Measurements from ENCODE around the gene WDR77. TPM values are rescaled to one million over a fixed set of nuclear protein-coding genes. Genes with fewer than 3 reads are reported as not detected.

WDR77 gene
- total RNA-seq, 1 experiment from 2014 or later = 54.2 TPM

DNA sequence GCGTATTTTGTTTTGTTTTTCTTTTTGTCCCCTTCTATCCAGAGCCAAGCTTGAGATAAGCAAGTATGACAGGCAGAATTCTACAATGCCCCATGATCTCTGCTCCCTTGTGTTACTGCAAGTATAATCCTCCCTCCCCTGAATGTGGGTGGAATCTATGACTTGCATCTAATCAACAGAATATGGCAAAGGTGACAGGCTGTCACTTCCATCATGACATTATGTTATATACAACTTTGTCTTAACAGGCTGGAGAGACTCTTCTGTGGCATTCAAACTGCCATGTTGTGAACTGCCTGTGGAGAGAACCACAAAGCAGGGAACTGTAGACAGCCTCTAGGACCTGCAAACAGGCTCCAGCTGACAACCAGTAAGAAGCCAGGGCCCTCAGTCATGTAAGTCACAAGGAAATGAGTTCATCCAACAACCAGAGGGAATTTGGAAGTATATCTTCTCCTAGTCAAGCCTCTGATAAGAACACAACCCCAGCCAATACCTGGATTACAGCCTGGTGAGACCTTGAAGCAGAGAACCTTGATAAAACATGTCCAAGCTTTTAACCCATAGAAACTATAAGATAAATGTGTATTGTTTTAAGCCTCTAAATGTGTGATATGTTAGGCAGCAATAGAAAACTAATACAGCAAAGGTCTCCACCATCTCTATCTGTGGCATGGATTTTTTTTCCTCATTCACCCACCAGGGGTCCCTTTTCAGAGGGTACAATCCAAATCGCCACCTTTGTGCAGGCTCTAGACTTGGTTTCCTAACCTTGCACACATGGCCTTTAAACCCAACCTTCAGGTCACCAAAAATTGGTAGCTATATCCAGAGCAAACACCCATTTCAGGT lies 19.0 kb upstream of the WDR77 start:
- Mint-ChIP-seq H3K36me3 (ENCODE audit: insufficient read depth, unreplicated experiment) (no peaks in the 10 kb centered on the region), H3K27ac (ENCODE audit: low read depth, unreplicated experiment) (no peak overlapping the region), H3K9me3 (ENCODE audit: unreplicated experiment) (no peaks in the 10 kb centered on the region), H3K27me3 (ENCODE audit: insufficient read depth, unreplicated experiment) (no peaks in the 10 kb centered on the region), H3K4me1 (ENCODE audit: insufficient read depth, unreplicated experiment) (no peaks in the 10 kb centered on the region), H3K4me3 (ENCODE audit: unreplicated experiment) (no peak overlapping the region)
- no peak for DNase-seq (ENCODE audit: unreplicated experiment)
- no TSS peak for BruUV-seq (replicated peaks)
- POLR2A ChIA-PET = interaction anchor here (0.6 kb wide), 1 partner anchor 328 kb away, joined by 3 read pairs; the partner anchor contains the start of genes CEPT1 and DRAM2
- CTCF ChIA-PET = interaction anchor here (0.7 kb wide), 1 partner anchor 991 kb away, joined by 3 read pairs; no protein-coding TSS in a partner anchor
- TF ChIP-seq, protein P1, sequence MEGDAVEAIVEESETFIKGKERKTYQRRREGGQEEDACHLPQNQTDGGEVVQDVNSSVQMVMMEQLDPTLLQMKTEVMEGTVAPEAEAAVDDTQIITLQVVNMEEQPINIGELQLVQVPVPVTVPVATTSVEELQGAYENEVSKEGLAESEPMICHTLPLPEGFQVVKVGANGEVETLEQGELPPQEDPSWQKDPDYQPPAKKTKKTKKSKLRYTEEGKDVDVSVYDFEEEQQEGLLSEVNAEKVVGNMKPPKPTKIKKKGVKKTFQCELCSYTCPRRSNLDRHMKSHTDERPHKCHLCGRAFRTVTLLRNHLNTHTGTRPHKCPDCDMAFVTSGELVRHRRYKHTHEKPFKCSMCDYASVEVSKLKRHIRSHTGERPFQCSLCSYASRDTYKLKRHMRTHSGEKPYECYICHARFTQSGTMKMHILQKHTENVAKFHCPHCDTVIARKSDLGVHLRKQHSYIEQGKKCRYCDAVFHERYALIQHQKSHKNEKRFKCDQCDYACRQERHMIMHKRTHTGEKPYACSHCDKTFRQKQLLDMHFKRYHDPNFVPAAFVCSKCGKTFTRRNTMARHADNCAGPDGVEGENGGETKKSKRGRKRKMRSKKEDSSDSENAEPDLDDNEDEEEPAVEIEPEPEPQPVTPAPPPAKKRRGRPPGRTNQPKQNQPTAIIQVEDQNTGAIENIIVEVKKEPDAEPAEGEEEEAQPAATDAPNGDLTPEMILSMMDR (IDR thresholded peaks at IDR 0.05; ENCODE audit: unreplicated experiment) = no peak
- intact Hi-C loops (cut with micrococcal nuclease) = no loop called here

- TF ChIP-seq, protein P1 (IDR thresholded peaks at IDR 0.05; ENCODE audit: unreplicated experiment) = no peak
- Mint-ChIP-seq H3K9me3 (ENCODE audit: unreplicated experiment) (no peaks in the 10 kb centered on the region), H3K4me1 (ENCODE audit: insufficient read depth, unreplicated experiment) (no peaks in the 10 kb centered on the region), H3K4me3 (ENCODE audit: unreplicated experiment) (no peak overlapping the region), H3K36me3 (ENCODE audit: insufficient read depth, unreplicated experiment) (peaks cover 7% of the 10 kb centered on the region), H3K27me3 (ENCODE audit: insufficient read depth, unreplicated experiment) (no peaks in the 10 kb centered on the region), H3K27ac (ENCODE audit: low read depth, unreplicated experiment) (no peak overlapping the region)
- ChIA-PET CTCF (no interaction called here), POLR2A (no interaction called here)
- BruUV-seq (replicated peaks) = no TSS peak
- no peak for DNase-seq (ENCODE audit: unreplicated experiment)
- intact Hi-C loops (cut with micrococcal nuclease) = no loop called here
Observed at GRCh38 chr1:111466480-111466879, 17.4 kb upstream of the WDR77 start.

DNA sequence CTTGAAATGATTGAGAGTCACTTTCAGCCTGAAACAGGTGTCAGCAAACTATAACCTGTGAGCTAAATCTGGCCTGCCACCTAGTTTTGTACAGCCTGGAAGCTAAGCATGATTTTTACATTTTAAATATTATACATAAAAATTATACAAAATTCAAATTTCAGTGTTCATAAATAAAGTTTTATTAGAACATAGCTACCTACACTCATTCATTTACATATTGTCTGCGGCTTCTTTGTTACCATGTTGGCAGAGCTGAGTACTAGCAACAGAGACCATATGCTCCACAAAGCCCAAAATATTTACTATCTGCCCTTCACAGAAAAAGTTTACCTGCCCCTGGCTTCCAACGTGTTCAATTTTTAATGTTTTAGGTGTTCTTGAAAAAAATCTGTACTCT lies 16.7 kb upstream of the WDR77 start:
- H3K27me3 Mint-ChIP-seq (ENCODE audit: insufficient read depth, unreplicated experiment) = no peaks in the 10 kb centered on the region
- intact Hi-C loops (cut with micrococcal nuclease) = no loop called here
- TF ChIP-seq, protein P1 (IDR thresholded peaks at IDR 0.05; ENCODE audit: unreplicated experiment) = no peak
- H3K9me3 Mint-ChIP-seq (ENCODE audit: unreplicated experiment) = no peaks in the 10 kb centered on the region
- H3K27ac Mint-ChIP-seq (ENCODE audit: low read depth, unreplicated experiment) = no peak overlapping the region
- H3K36me3 Mint-ChIP-seq (ENCODE audit: insufficient read depth, unreplicated experiment) = peaks cover 14% of the 10 kb centered on the region
- BruUV-seq (replicated peaks) = no TSS peak
- no peak overlapping the region for H3K4me3 Mint-ChIP-seq (ENCODE audit: unreplicated experiment)
- no peak for DNase-seq (ENCODE audit: unreplicated experiment)
- H3K4me1 Mint-ChIP-seq (ENCODE audit: insufficient read depth, unreplicated experiment) = no peaks in the 10 kb centered on the region
- POLR2A ChIA-PET = interaction anchor here (0.7 kb wide), 1 partner anchor 9 kb away, joined by 3 read pairs; no protein-coding TSS in a partner anchor
- CTCF ChIA-PET = interaction anchor here (0.7 to 1.2 kb wide), 2 partner anchors 10 to 43 kb away, joined by 3 read pairs; no protein-coding TSS in a partner anchor

- Mint-ChIP-seq H3K9me3 (ENCODE audit: unreplicated experiment) (no peaks in the 10 kb centered on the region), H3K27me3 (ENCODE audit: insufficient read depth, unreplicated experiment) (no peaks in the 10 kb centered on the region), H3K4me1 (ENCODE audit: insufficient read depth, unreplicated experiment) (no peaks in the 10 kb centered on the region), H3K27ac (ENCODE audit: low read depth, unreplicated experiment) (no peak overlapping the region), H3K36me3 (ENCODE audit: insufficient read depth, unreplicated experiment) (peaks cover 36% of the 10 kb centered on the region), H3K4me3 (ENCODE audit: unreplicated experiment) (no peak overlapping the region)
- POLR2A ChIA-PET = interaction anchor here (0.6 to 1.1 kb wide), 4 partner anchors 12 to 1077 kb away, joined by 3 to 4 read pairs (median 4); no protein-coding TSS in a partner anchor
- intact Hi-C loops (cut with micrococcal nuclease) = no loop called here
- DNase-seq (ENCODE audit: unreplicated experiment) = peak; percentile 46
- CTCF ChIA-PET = interaction anchor here (0.6 to 1.2 kb wide), 2 partner anchors 19 to 20 kb away, joined by 3 to 5 read pairs; no protein-coding TSS in a partner anchor
- TF ChIP-seq, protein P1 (IDR thresholded peaks at IDR 0.05; ENCODE audit: unreplicated experiment) = no peak
- BruUV-seq (replicated peaks) = no TSS peak
Observed at GRCh38 chr1:111463029-111463683, 14.1 kb upstream of the WDR77 start.
